Glomerular visceral epithelial cell (primary cell): ENCODE results near the gene GPATCH4.
A peak's percentile ranks its signal among the peaks of the same experiment; 100 is the strongest.
"Not testable (repeated sequence)": the region's sequence is repeated elsewhere in the genome, so short reads cannot be mapped to it uniquely, and the experiment has no call there.

ENCODE experiments used
- DNase-seq: peaks from one replicate; pipeline ENCODE4 v3.0.0-alpha.2; 2016; ENCODE audit errors: extremely low spot score

GPATCH4 gene

DNA sequence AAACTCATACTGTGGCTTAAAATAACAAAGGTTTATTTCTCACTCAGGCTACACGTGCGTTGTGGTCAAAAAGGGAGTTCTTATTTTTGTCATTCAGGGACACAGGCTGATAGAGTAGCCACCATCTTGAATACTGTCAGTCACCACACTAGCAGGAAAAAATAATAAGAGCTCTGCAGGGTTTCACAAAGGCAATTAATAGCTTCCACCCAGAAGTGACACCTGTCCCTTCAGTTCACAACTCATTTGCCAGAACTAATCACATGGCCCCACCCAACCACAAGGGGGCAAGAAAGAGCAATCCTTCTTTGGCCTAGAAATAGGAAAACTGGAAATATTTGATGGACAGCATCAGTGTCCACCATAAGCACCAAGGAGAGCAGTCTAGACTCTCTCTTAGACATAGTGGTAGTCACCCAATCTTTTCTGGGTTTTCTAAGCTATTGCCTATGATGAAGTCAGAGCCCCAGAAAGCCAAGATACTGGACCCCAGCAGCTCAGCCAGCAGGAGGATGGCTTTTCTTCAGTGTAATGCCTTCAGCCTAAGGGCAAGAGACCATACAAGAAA lies 26.1 kb upstream of the GPATCH4 start:
- DNase-seq: peak; percentile 61

GRCh38 chr1:156626079-156626438 lies 24.8 kb upstream of the GPATCH4 start:
- DNase-seq: no peak

DNA sequence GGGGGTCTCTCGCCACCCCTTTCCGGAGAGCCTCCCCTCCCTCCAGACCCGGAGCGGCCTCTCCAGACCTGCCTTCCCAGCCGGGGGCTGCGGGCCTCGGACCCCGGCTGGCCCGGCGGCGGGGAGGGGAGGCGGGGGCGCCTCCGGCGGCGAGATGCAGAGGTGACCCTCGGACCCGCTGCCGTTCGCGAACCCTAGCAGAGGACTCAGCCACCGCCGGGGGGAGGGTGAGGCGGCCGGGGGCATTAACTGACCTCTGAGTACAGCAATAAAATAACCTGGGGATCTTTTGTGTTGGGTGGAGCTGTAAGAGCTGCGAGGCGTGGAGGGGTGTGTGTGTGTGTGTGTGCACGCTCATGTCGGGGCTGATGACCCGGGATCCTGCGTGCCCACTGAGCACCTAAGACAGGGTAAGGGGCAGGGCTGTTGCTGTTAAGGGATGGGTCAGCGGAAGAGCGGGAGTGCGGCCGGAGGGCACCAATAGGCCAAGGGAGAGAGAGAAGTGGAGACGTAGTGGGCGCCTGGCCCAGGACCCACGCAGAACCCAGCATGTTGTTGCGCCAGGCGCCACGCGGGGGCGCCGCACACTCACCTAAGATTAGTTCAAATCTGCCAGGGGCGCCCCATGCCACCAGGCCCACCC lies 24.3 kb upstream of the GPATCH4 start:
- DNase-seq: peak; percentile 50

GRCh38 chr1:156624814-156625435 lies 23.6 kb upstream of the GPATCH4 start:
- DNase-seq: no peak

DNA sequence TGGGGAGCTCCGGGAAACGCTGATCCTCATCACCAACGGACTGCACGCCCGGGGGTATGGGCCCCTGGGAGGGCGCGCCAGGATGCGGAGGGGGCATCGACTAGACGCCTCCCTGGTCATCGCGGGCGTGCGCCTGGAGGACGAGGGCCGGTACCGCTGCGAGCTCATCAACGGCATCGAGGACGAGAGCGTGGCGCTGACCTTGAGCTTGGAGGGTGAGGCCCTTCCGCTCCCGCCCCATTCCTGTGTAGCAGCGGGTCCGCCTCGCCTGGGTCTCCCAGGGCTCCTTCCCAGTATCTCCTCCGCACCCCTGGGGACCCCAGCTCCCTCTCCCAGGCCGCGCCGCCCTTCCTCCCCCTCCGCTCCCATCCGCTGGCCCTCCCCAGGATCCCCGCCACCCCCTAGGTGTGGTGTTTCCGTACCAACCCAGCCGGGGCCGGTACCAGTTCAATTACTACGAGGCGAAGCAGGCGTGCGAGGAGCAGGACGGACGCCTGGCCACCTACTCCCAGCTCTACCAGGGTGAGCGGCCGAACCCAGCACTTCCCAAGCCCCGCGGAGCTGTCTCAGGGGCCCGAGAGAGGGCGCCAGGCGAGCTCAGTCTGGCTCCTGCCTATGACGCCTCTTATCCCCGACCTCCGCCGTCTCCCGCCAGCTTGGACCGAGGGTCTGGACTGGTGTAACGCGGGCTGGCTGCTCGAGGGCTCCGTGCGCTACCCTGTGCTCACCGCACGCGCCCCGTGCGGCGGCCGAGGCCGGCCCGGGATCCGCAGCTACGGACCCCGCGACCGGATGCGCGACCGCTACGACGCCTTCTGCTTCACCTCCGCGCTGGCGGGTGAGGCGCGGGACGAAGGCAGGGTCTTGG lies 22.9 kb upstream of the GPATCH4 start:
- DNase-seq: peak; percentile 44

- no peak for DNase-seq
Measured at GRCh38 chr1:156622581-156623297, 21.5 kb upstream of the GPATCH4 start.

DNA sequence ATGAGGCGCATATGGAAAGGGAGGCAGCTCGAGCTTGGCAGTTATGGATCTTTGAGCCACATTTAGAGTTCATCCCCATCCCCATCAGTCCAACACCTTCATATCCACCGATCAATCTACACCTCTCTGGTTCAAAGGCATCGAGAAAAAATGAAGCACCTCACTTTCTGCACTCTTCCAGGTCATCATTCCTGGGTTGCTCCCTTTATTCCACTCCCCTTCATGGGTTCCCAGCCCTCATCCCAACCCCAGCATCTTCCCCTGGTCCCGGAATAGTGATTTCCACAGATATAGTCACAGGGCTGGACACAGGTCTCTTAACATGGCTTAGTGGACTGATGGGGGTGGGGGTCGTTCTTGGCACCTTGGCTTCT lies 18.3 kb upstream of the GPATCH4 start:
- DNase-seq: no peak

- no peak for DNase-seq
Measured at GRCh38 chr1:156618853-156619581, 17.7 kb upstream of the GPATCH4 start, which contains the start of gene HAPLN2. TSS of gene HAPLN2 (plus strand) at chr1:156619415. CDS start at chr1:156623491, 4,076 bp downstream.

- no peak for DNase-seq
Measured at GRCh38 chr1:156616463-156616862, 15.2 kb upstream of the GPATCH4 start.

DNA sequence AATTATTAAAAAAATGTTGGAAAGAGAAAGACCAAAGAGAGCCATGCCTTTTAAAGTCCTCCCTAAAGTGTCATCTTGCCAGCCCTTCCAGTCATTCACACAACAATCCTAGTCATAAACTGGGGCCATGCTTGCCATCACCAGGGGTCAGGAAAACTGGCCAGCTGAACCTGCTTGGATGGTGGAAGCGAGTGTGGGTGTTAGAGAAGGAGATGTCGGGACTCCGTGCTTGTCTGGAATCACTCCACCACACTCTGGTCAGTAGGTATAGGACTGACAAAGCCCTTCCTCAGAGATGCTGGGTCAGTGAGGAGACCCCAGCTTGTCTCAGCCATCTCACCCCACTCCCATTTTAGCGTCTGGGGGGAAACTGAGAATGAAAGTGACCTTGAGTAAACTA lies 14.7 kb upstream of the GPATCH4 start:
- DNase-seq: no peak

GRCh38 chr1:156612666-156613065 lies 11.4 kb upstream of the GPATCH4 start:
- no peak for DNase-seq

GRCh38 chr1:156610072-156610471 lies 8.8 kb upstream of the GPATCH4 start:
- DNase-seq: not testable (repeated sequence)

DNA sequence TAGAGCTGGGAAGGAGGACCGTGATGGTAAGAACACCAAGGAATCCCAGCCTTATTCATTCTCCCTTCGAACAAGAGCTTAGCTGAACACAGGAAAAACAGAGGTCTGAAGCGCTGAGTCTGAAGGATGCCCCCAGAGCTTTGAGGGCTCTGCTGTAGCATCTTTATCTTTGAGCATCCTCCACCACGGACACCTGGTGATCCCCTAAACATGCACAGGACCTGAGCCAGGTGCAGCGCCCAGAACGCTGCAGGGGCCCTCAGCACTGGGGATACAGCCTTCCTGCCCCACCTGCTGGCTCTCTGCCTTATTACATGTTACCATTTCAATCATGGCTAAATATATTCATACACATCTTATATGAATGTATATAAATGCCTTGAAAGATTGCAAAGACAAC lies 7.7 kb upstream of the GPATCH4 start:
- DNase-seq: peak; percentile 44

- DNase-seq: peak; percentile 78
Measured at GRCh38 chr1:156608036-156608674, 6.9 kb upstream of the GPATCH4 start.

DNA sequence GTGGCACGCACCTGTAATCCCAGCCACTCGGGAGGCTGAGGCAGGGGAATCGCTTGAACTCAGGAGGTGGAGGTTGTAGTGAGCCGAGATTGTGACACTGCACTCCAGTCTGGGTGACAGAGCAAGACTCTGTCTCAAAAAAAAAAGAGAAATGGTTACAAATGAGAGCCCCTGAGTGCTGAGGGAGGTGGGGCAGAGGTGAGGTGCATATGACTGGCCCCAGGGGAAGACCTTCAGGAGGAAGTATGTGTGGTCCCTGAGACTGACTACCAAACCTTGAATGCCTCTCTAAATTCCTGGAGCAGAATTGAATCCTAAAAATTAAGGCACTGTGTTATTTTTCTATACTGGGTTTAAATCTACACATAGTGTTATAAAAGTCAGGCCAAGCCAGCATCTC lies 6.1 kb upstream of the GPATCH4 start:
- DNase-seq: not testable (repeated sequence)

GRCh38 chr1:156602557-156602993 lies 1.3 kb upstream of the GPATCH4 start:
- no peak for DNase-seq

DNA sequence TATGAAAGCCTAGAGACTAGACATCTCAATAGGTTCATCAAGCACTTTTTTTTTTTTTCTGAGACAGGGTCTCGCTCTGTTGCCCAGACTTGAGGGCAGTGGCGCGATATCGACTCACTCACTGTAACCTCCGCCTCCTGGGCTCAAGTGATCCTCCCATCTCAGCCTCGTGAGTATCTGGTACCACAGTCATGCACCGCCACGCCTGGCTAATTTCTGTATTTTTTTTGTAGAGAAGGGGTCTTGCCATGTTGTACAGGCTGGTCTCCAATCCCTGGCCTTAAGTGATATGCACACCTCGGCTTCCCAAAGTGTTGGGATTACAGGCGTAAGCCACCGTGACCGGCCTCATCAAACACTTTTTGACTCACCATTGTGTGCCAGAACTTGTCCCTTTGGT lies 613 bp upstream of the GPATCH4 start:
- DNase-seq: peak; percentile 38

DNA sequence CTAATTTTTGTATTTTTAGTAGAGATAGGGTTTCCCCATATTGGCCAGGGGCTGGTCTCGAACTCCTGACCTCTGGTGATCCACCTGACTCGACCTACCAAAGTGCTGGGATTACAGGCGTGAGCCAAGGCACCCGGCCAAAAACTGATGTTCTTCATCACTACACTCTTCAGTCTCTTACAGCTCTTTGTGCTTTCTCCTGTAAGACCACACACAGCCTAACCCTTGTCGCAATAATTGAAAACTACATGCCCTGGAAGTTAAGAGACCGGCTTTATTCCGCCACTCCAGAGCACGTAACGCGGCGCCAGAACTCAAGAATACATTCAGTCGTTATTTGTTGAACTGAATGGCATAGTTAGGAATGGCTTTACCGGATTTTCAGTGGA lies 552 bp downstream of the GPATCH4 start:
- no peak for DNase-seq

GRCh38 chr1:156599811-156600210 lies 1.5 kb downstream of the GPATCH4 start:
- DNase-seq: peak; percentile 30

GRCh38 chr1:156598731-156599432 lies 2.4 kb downstream of the GPATCH4 start:
- DNase-seq: no peak
